DOHH2 (cell line): ENCODE results near the gene LRMDA.

ENCODE experiments used
- EZH2phosphoT487 ChIP-seq: fragments of 200-600 bp; sonication (generic); IDR thresholded peaks from 2 replicates; pipeline ENCODE4 v1.6.1; 2017; ENCODE audit warnings: borderline replicate concordance, mild to moderate bottlenecking, antibody characterized with exemption, low read length, moderate library complexity, mixed read lengths
- TF ChIP-seq, protein P1 (sequence below): fragments of 200-600 bp; sonication (generic); IDR thresholded peaks from one replicate; pipeline ENCODE4 v1.5.1; 2014; ENCODE audit warnings: antibody characterized with exemption, mild to moderate bottlenecking, low read depth, low read length; ENCODE audit not compliant: poor library complexity, severe bottlenecking

DNA sequence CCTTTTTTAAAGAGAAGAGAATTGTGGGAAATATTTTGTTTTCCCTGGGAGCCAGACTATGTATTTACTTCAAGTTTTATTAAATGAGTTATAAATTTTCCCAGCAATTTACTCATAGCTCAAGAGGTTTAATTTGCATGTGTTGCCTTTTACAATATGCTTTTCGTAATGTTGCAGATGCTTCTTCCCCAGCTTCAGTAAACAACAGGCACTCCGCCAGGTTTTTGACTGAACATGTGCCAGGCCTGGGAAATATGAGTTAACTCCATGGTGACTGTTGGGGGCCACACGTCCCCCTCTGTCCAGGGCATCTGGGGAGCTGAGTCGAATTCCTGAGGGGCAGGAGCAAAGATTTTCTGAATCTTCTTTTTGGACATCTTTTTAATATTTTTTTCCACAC, 545.7 kb downstream of the LRMDA start:
- TF ChIP-seq, protein P1, sequence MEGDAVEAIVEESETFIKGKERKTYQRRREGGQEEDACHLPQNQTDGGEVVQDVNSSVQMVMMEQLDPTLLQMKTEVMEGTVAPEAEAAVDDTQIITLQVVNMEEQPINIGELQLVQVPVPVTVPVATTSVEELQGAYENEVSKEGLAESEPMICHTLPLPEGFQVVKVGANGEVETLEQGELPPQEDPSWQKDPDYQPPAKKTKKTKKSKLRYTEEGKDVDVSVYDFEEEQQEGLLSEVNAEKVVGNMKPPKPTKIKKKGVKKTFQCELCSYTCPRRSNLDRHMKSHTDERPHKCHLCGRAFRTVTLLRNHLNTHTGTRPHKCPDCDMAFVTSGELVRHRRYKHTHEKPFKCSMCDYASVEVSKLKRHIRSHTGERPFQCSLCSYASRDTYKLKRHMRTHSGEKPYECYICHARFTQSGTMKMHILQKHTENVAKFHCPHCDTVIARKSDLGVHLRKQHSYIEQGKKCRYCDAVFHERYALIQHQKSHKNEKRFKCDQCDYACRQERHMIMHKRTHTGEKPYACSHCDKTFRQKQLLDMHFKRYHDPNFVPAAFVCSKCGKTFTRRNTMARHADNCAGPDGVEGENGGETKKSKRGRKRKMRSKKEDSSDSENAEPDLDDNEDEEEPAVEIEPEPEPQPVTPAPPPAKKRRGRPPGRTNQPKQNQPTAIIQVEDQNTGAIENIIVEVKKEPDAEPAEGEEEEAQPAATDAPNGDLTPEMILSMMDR, result no peak
- no peak for TF ChIP-seq EZH2phosphoT487
